ENCODE results near the gene ZNF610.
"Not testable (repeated sequence)": the region's sequence is repeated elsewhere in the genome, so short reads cannot be mapped to it uniquely, and the experiment has no call there.

The ZNF610 gene

DNA sequence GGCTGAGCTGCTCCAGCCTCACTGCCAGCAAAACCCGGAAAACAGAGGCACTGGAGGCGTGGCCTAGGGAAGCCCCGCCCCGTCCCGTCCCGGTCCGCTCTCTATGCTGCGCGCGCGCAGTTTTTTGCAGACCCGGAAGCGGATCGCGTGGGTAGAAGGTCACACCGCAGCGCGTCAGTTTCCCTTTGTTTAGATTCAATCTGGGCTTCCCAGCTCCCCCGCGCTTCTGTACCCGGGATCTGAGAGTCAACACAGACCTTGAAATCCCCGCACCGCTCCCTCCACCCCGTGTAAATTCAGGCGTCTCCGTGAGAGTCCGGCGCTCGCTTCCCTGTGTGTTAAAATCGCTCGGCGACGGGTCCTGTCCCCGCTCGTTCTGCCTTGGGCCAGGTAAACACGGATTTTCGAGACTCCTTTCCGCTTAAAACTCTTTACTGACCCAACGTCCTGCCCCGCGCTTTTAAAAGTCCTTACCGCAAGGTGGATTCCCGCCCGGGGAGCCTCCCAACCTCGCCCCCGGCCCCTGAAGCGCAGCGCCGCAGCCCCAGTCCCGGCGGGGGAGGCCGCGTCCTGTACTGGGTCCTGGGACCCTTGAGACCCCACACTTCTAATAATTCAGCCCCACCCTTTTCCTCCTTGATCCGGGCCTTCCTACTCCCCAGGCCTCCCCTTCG lies at the start of gene ZNF610:
ZNF610 (plus strand) TSS at position 127 of the 674 bp plus-strand sequence. CDS start 12,930 bp downstream, outside the sequence.
- peak; percentile 58 to 84 for DNase-seq

DNA sequence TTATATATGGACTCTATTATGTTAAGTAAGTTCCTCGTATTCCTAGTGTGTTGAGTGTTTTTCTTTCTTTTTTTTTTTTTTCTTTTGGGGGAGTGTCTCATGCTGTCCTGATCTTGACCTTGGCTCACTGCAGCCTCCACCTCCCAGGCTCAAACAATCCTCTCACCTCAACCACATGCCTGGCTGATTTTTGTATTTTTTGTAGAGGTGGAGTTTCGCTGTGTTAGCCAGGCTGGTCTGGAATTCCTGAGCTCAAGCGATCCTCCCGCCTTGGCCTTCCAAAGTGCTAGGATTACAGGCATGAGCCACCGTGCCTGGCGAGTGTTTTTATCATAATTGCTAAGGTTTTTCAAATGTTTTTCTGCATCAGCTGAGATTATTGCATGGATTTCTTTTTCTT lies 49.8 kb upstream of the ZNF610 start:
- DNase-seq: no peak

DNA sequence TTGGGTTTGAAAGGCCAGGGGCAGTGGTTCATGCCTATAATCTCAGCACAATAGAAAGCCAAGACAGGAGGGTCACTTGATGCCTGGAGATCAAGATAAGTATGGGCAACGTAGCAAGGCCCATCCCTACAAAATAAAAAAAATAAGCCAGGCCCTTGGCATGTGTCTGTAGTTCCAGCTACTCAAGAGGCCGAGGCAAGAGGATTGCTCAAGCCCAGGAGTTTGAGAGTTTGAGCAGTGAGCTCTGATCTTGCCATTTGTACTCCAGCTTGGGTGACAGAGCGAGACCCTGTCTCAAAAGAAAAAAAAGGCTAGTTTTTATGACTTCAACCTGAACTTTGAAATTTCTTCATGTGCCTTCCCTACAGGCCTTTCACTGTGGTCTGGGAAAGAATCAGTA lies 44.3 kb upstream of the ZNF610 start:
- DNase-seq: no peak

DNA sequence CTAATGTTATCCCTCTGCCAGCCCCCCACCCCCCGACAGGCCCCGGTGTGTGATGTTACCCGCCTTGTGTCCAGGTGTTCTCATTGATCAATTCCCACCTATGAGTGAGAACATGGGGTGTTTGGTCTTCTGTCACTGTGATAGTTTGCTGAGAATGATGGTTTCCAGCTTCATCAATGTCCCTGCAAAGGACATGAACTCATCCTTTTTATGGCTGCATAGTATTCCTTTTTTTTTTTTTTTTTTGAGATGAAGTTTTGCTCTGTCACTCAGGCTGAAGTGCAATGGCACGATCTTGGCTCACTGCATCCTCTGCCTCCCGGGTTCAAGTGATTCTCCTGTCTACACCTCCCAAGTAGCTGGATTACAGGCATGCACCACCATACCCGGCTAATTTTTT lies 43.1 kb upstream of the ZNF610 start:
- not testable (repeated sequence) for DNase-seq

DNA sequence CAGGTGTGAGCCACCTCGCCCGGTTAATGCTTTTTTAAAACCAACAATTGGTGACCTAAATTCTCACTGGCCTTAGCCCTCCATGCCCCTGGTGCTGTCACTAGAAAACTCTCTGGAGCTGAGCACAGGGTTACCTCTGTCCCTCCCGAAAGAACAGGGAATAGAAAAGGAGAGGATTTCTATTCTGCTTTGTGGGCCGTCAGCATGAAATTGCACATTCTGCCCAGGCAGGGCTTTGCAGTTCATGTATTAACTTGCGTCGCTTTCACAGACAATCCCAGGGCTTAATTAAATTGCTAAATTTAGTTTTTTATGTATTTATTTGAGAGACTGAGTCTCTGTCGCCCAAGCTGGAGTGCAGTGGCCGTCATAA lies 39.7 kb upstream of the ZNF610 start:
- DNase-seq: no peak

DNA sequence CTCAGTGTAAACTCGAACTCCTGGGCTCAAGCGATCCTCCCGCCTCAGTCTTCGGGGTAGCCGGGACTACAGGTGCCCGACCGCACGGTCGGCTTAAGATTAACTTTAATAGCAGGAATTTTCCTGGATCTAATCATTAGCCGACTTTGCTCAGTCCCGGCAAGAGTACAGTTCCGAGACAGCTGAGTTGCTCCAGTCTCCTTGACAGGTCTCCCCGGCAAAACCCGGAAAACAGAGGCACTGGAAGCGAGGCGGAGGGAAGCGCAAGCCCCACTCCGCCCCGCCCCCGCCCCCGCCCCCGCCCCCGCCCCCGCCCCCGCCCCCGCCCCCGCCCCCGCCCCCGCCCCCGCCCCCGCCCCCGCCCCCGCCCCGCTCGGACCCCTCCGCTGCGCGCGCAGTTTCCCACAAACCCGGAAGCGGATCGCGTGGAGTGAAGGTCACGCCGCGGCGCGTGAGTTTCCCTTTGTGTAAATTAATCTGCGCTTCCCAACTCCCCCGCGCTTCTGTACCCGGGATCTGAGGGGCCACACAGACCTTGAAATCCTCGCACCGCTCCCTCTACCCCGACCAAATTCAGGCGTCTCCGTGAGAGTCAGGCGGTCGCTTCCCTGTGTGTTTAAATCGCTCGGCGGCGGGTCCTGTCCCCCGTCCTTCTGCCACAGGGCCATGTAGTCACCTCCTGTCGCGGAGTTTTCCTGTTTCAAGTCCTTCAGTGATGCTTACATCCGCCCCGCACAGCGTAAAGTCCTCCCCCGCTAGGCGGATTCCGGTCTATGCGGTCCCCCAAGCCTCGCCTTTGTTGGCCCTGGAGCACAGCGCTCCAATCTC lies 39.1 kb upstream of the ZNF610 start, which contains the start of gene ZNF480:
ZNF480 (plus strand) TSS at position 397 of the 828 bp plus-strand sequence. CDS start 3,244 bp downstream, outside the sequence.
- DNase-seq: peak; percentile 71 to 82

DNA sequence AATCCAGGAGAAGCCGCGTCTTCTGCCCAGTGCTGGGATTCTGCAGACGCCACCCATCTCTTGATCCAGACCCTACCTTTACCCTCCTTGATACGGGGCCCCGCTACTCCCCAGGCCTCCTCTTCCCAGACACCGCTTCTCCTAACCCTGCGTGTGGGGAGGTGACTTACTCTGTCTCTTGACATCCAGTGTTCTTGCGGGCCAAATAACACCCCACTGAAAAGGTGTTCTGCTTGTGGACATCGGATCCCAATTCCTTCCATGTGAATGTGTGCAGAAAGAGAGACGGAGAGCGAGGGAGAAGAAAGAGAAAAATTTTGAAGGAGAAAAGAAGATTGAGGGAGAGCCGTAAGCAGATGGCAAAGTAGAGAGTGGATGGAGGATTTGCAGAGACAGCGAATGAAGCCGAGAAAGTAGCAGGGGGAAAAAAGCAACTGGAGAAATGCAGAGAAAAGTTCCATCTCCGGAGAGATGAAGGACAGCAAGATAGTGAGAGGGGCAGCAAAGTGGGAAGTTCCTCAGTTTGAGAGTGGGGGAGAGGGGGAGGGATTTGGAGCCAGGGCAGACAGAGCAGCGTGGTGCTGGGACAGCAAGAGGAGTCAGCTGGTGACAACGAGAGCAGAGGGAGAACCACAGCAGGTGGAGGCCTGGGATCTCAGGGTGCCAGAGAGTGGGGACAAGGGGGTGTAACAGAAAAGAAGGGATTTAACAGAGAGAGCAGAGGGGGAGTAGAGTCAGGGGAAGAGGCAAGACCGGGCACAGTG lies 38.3 kb upstream of the ZNF610 start:
- DNase-seq: peak in 1 of 2 experiments; percentile 24

DNA sequence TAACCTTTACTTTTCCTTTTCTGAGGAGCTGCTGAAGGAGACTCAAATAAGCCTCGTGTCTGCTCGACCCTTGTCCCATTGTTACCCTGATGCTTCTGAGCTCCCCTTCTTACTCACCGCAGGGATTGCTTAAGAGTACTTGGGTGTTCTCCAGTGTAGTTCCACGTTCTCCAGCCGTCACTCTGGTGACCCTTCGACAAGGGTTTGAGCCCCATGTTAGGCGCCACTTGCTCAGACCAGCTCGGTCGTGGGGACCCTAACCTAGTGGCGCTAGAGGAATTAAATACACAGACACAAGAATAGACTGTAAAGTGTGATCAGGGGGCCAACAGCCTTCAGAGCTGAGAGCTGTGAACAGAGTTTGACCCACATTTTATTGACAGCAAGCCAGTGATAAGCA lies 28.8 kb upstream of the ZNF610 start:
- DNase-seq: no peak

DNA sequence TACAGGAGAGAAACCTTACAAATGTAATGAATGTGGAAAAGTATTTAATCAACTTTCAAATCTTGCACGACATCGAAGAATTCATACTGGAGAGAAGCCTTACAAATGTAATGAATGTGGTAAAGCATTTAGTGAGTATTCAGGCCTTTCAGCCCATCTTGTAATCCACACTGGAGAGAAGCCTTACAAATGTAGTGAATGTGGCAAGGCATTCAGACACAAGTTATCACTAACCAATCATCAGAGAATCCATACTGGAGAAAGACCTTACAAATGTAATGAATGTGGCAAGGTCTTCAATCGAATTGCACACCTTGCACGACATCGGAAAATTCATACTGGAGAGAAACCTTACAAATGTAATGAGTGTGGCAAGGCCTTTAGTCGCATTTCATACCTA lies 13.6 kb upstream of the ZNF610 start:
- no peak for DNase-seq

DNA sequence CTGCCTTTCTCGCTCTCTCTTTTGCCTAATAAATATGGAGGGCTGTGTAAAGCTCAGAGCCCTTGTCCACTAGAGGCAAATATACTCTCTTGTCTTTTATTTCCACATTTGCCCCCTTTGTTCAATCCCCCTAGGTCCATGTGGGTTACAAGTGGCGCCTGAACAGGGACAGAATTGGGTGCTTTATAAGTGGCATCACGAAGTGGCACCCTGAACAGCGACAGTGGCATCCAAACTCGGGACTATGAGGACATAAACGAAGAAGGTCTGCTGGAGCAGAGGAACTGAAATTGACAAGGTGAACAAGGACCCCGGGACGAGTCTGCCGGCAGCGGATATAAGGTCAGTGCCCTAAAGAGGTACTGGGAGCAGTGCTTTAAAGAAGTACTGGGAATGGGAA lies 4.3 kb upstream of the ZNF610 start:
- DNase-seq: no peak

DNA sequence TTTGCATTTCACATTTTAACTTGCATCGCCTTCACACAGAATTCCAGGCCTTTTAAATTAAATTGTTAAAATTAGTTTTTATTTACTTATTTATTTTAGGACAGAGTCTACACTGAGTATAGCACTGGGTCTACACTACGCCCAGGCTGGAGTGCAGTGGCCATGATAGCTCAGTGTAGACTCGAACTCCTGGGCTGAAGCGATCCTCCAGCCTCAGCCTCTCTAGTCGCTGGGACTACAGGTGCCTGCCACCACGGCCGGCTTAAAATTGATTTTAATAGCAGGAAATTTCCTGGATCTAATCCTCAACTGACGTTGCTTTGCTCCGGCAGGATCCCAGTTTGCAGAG lies 301 bp upstream of the ZNF610 start:
- DNase-seq: no peak

DNA sequence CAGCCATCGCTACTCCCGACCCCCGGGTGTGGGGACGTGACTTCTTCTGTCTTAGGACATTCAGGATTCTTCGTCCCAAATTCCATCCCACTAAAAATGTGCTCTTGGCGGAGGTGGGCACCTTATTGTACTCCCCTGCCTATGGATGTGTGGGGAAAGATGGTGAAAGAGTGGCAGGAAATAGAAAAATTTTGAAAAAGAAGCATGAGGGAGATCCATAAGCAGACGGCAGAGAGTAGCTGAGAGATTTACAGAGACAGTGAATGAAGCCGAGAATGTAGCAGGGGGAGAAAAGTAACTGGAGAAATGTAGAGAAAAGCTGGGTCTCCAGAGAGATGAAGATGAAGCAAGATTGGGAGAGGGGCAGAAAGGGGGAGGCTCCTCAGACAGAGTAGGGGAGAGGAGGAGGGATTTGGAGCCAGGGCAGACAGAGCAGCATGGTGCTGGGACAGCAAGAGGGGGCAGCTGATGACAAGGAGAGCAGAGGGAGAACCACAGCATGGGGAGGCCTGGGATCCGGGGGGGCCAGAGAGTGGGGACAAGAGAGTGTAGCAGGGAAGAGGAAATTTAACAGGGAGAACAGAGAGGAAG lies 843 bp downstream of the ZNF610 start:
- DNase-seq: no peak

DNA sequence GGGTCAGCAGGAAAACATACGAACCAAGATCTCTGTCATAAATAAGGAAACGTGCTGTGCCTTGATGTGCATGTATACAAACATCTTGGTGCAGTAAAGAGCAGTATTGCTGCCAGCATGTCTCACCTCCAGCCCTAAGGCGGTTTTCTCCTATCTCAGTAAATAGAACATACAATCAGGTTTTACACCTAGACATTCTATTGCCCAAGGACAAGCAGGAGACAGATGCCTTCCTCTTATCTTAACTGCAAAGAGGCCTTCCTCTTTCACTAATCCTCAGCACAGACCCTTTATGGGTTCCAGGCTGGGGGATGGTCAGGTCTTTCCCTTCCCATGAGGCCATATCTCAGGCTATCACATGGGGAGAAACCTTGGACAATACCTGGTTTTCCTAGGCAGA lies 3.0 kb downstream of the ZNF610 start:
- DNase-seq: not testable (repeated sequence)

DNA sequence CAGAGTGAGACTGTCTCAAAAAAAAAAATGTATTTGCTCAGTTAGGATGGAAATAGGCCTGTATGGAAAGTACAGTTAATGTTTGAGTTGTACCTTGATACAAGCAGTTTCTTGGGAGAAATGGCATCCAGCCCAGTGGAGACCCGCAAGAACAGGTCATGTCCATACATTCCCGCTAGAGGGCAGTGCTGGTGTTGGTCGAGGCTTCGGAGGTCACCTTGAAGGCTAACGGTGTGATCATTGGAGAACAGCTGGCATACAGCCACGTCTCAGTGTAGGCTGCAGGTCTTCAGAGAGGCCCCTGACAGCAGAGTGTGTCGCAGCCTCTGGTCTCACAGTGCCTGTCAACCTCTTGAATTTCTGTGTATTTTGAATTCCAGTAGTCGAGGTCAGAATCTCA lies 7.5 kb downstream of the ZNF610 start:
- peak; percentile 37 to 67 for DNase-seq

DNA sequence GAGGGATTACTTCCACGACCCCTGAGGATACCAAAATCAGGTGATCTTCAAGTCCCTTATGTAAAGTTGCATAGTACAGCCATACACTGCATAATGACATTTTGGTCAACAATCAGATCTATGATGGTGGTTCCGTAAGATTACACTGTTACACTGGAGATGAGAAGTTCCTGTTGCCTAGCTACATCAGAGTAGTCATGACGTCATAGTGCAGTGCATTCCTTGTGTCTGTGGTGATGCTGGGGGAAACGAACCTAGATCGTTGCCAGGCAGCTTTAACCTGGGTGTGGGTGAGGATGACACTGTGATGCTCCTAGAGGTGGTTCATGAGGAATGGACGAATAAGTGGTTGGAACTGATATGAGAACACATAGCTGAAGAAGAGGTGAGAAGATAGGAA lies 9.1 kb downstream of the ZNF610 start:
- no peak for DNase-seq

DNA sequence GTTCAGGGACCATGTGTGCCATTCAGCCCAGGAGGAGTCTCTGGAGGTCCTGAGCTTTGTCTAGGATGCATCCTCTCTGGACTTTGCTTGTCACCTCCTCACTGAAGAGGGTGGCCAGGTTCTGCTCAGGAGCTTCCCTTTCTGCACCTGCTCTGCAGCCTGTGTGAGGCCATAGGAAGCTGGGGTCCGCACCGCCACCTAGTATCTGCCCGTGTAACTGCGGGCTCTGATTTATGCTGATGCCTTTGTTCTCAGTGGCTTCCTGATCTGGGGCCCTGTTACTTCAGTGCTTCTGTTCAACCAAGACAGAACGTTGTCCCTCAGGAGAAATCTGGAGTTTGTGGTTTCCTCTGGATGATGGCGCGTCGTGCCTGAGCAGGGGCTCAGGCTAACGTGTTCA lies 15.5 kb downstream of the ZNF610 start:
- peak in 1 of 2 experiments; percentile 1 for DNase-seq

DNA sequence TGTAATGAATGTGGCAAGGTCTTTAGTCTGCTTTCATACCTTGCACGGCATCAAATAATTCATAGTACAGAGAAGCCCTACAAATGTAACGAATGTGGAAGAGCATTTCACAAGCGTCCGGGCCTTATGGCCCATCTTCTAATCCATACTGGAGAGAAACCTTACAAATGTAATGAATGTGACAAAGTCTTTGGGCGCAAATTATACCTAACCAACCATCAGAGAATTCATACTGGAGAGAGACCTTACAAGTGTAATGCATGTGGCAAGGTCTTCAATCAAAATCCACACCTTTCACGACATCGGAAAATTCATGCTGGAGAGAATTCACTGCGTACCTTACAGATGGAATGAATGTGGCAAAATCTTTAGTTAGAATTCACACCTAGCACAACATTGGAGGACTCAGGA lies 30.4 kb downstream of the ZNF610 start:
- no peak for DNase-seq

DNA sequence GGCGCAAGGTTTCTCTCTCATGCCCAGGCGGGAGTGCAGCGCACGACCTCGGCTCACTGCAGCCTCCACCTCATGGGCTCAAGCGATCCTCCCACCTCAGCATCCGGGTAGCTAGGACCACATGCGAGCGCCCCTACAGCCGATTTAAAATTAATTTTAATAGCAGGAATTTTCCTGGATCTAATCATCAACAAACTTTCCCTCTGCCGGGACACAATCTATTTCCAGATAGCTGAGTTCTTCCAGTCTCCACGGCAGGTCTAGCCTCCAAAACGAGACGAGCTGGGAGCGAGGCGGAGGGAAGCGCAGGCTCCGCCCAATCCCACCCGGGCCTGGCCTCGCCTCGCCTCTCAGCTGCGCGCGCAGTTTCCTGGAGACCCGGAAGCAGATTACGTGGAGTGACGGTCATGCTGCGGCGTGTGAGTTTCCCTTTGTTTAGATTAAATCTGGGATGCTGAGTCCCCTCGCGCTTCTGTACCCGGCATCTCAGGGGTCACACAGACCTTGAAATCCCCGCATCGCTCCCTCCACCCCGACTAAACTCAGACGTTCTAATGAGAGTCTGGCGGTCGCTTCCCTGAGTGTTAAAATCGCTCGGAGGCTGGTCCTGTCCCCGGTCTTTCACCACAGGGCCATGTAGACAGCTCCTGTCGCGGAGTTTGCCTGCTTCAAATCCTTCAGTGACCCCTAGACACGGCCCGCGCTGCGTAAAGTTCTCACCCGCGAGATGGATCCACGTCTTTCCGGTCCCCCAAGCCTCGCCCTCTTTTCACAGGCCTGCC lies 33.7 kb downstream of the ZNF610 start, which contains the start of gene ZNF880:
ZNF880 (plus strand) TSS at position 365 of the 782 bp plus-strand sequence; CDS start at position 408, 43 bp downstream.
- peak; percentile 86 to 95 for DNase-seq

DNA sequence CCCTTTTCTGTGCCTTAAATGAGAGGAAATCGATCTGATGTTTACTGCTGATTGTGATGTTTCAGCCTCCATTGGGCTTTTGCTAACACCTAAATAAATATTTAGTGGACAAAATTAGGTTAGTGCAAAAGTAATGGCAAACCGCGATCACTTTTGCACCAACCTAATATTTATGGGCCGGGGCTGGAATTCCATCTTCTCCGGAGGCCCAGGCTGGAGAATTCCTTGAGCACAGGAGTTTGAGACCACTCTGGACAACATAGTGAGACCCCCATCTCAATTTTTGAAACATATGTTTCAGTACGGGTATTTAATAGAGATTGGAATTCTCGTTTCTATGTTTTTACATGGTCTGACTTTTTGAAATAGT lies 34.3 kb downstream of the ZNF610 start:
- DNase-seq: no peak

DNA sequence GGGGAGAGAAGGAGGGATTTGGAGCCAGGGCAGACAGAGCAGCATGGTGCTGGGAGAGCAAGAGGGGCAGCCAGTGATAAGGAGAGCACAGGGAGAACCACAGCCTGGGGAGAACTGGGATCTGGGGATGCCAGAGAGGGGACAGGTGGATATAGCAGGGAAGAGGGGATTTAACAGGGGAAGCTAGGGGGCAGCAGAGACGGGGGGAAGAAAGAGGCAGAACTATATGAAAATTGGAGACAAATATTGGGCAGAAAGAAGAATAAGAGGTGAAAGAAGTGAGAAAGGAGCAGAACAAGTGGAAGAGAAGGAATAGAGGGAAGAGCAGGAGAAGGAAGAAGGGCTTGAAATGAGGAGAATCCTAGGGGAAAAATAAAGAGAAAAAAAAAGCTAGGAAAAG lies 55.1 kb downstream of the ZNF610 start:
- no peak for DNase-seq

DNA sequence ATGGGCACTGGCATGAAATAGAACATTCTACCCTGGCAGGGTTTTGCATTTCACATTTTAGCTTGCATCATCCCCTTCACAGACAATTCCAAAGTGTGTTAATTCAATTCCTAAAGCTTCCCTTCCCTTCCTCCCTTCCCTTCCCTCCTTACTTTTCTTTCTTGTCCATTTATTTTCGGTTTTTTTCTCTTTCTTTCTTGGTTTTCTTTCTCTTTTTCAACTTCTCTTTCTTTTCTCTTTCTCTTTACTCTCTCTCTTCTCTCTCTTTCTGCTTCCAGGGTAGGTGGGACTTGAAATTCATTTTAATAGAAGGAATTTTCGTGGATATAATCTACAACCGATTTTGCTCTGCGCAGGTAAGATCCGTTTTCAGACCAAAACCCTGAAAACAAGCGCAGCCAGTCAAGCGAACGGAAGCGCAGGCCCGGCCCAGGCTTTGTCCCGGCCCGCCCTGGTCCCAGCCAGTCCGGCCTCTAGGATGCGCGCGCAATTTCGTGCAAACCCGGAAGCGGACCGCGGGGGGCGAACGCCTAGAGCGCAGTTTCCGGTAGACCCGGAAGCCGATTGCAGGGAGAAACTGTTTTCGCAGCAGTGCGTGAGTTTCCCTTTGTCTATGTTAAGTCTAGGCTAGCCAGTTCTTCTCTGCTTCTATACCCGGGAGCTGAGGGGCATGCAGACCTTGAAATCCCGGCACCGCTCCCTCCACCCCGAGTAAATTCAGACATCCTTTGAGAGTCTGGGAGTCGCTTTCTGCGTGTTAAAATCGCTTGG lies 61.5 kb downstream of the ZNF610 start, which contains the start of gene ZNF528:
ZNF528 (plus strand) TSS at position 540 of the 771 bp plus-strand sequence. CDS start 4,165 bp downstream, outside the sequence.
- peak; percentile 72 to 93 for DNase-seq

Data from NCI-H524 (cell line).